Neural progenitor cell (in vitro differentiated cells): ENCODE data around the gene PTPRG. TPM values are rescaled to one million over a fixed set of nuclear protein-coding genes. Genes with fewer than 3 reads are reported as not detected.

Source experiments
- DNase-seq: peaks from one replicate; pipeline ENCODE4 v3.0.0-alpha.2; 2016; ENCODE audit warnings: low spot score
- H2AFZ ChIP-seq: fragments of 200-600 bp; sonication (generic); replicated peaks from 2 replicates; pipeline ENCODE4 v1.6.1; 2016; ENCODE audit warnings: antibody characterized with exemption
- H3F3A ChIP-seq: fragments of 200-600 bp; sonication (generic); 2 replicates; pipeline ENCODE4 v1.6.1; 2016; ENCODE audit warnings: antibody characterized with exemption, low read depth
- H3K27ac ChIP-seq: fragments of 200-600 bp; sonication (generic); 2 replicates; pipeline ENCODE4 v1.5.1; 2016; ENCODE audit warnings: mild to moderate bottlenecking
- H3K27me3 ChIP-seq: fragments of 200-600 bp; sonication (generic); 2 replicates; pipeline ENCODE4 v1.6.1; 2016; ENCODE audit warnings: mild to moderate bottlenecking, moderate library complexity
- H3K36me3 ChIP-seq: fragments of 200-600 bp; sonication (generic); 2 replicates; pipeline ENCODE4 v1.5.1; 2016
- H3K4me1 ChIP-seq: fragments of 200-600 bp; sonication (generic); 2 replicates; pipeline ENCODE4 v1.6.1; 2016; ENCODE audit warnings: mixed run types
- H3K4me2 ChIP-seq: fragments of 200-600 bp; sonication (generic); 2 replicates; pipeline ENCODE4 v1.6.1; 2016
- H3K4me3 ChIP-seq: fragments of 200-600 bp; sonication (generic); 2 replicates; pipeline ENCODE4 v1.5.1; 2016
- H3K79me2 ChIP-seq: fragments of 200-600 bp; sonication (generic); 2 replicates; pipeline ENCODE4 v1.6.1; 2016; ENCODE audit warnings: low read depth
- H3K9ac ChIP-seq: fragments of 200-600 bp; sonication (generic); 2 replicates; pipeline ENCODE4 v1.6.1; 2016
- H3K9me3 ChIP-seq: fragments of 200-600 bp; sonication (generic); 2 replicates; pipeline ENCODE4 v1.5.1; 2016; ENCODE audit warnings: low read depth
- H4K20me1 ChIP-seq: fragments of 200-600 bp; sonication (generic); 2 replicates; pipeline ENCODE4 v1.6.1; 2016; ENCODE audit warnings: low read depth
- H3K27ac Mint-ChIP-seq: 3 replicates; pipeline ENCODE4 v1.8.0; 2021; ENCODE audit warnings: mixed read lengths
- H3K27me3 Mint-ChIP-seq: 2 replicates; pipeline ENCODE4 v1.8.0; 2022; ENCODE audit warnings: low read depth, mild to moderate bottlenecking, inconsistent platforms, moderate library complexity, mixed read lengths; ENCODE audit not compliant: insufficient read depth
- H3K36me3 Mint-ChIP-seq: 3 replicates; pipeline ENCODE4 v1.8.0; 2021; ENCODE audit warnings: mixed read lengths
- H3K4me1 Mint-ChIP-seq: 3 replicates; pipeline ENCODE4 v1.8.0; 2021; ENCODE audit warnings: mixed read lengths
- H3K4me3 Mint-ChIP-seq: 3 replicates; pipeline ENCODE4 v1.8.0; 2021; ENCODE audit warnings: mild to moderate bottlenecking, moderate library complexity, mixed read lengths
- H3K9me3 Mint-ChIP-seq: 3 replicates; pipeline ENCODE4 v1.8.0; 2020; ENCODE audit warnings: mixed read lengths
- CTCF ChIP-seq: fragments of 200-600 bp; sonication (generic); IDR thresholded peaks from 2 replicates; pipeline ENCODE4 v1.5.1; 2017; ENCODE audit warnings: antibody characterized with exemption, mild to moderate bottlenecking
- EZH2 ChIP-seq: fragments of 200-600 bp; sonication (generic); IDR thresholded peaks from 2 replicates; pipeline ENCODE4 v1.6.1; 2017; ENCODE audit warnings: antibody characterized with exemption, mild to moderate bottlenecking, moderate library complexity
- EZH2phosphoT487 ChIP-seq: fragments of 200-600 bp; sonication (generic); IDR thresholded peaks from 2 replicates; pipeline ENCODE4 v1.6.1; 2017; ENCODE audit warnings: antibody characterized with exemption
- total RNA-seq: library from RNA; depleted of rRNA; stranded (reverse); fragments of >200 nt; gene quantifications from 2 replicates; pipeline ENCODE4 v1.2.3, GENCODE V29; 2015; ENCODE audit warnings: low replicate concordance

Gene PTPRG
- total RNA-seq, 1 donor from 2014 or later = 65.3 TPM

GRCh38 chr3:61575893-61576292 lies 14.5 kb downstream of the PTPRG start:
- Histone ChIP-seq H3K4me1 (peaks cover 25% of the 10 kb centered on the region), H3K79me2 (peaks cover 100% of the 10 kb centered on the region), H3K27me3 (no peaks in the 10 kb centered on the region), H3K9me3 (no peaks in the 10 kb centered on the region), H3K9ac (no peak overlapping the region), H3K4me3 (no peak overlapping the region), H3K27ac (no peak overlapping the region), H2AFZ (no peak overlapping the region), H3K36me3 (no peaks in the 10 kb centered on the region), H3F3A (peaks cover 3% of the 10 kb centered on the region), H4K20me1 (peaks cover 94% of the 10 kb centered on the region), H3K4me2 (no peak overlapping the region)
- DNase-seq = no peak
- peaks cover 3% of the 10 kb centered on the region for H3K4me1 Mint-ChIP-seq
- no peak overlapping the region for H3K27ac Mint-ChIP-seq
- peaks cover 4% of the 10 kb centered on the region for H3K9me3 Mint-ChIP-seq
- TF ChIP-seq CTCF (no peak), EZH2 (no peak), EZH2phosphoT487 (no peak)
- H3K36me3 Mint-ChIP-seq = peaks cover 21% of the 10 kb centered on the region
- H3K27me3 Mint-ChIP-seq = no peaks in the 10 kb centered on the region
- no peak overlapping the region for H3K4me3 Mint-ChIP-seq

GRCh38 chr3:61577760-61578159 lies 16.4 kb downstream of the PTPRG start:
- H3K4me3 ChIP-seq = no peak overlapping the region
- DNase-seq = no peak
- no peaks in the 10 kb centered on the region for H3K9me3 ChIP-seq
- H3K9ac ChIP-seq = no peak overlapping the region
- Mint-ChIP-seq H3K4me1 (peaks cover 8% of the 10 kb centered on the region), H3K36me3 (peaks cover 20% of the 10 kb centered on the region), H3K4me3 (no peak overlapping the region), H3K27ac (no peak overlapping the region), H3K9me3 (peaks cover 4% of the 10 kb centered on the region), H3K27me3 (peaks cover 6% of the 10 kb centered on the region)
- H3K27ac ChIP-seq = no peak overlapping the region
- H2AFZ ChIP-seq = no peak overlapping the region
- no peak for TF ChIP-seq EZH2phosphoT487
- TF ChIP-seq EZH2 = no peak
- no peak for TF ChIP-seq CTCF
- H3K27me3 ChIP-seq = no peaks in the 10 kb centered on the region
- H3K4me2 ChIP-seq = no peak overlapping the region
- peaks cover 94% of the 10 kb centered on the region for H4K20me1 ChIP-seq
- H3K4me1 ChIP-seq = peaks cover 26% of the 10 kb centered on the region
- peaks cover 100% of the 10 kb centered on the region for H3K79me2 ChIP-seq
- no peaks in the 10 kb centered on the region for H3K36me3 ChIP-seq
- peaks cover 8% of the 10 kb centered on the region for H3F3A ChIP-seq

- H3F3A ChIP-seq = peaks cover 8% of the 10 kb centered on the region
- peaks cover 97% of the 10 kb centered on the region for H4K20me1 ChIP-seq
- peak; percentile 39 for DNase-seq
- TF ChIP-seq CTCF = no peak
- no peak for TF ChIP-seq EZH2phosphoT487
- TF ChIP-seq EZH2 = no peak
- H3K4me1 Mint-ChIP-seq = peaks cover 8% of the 10 kb centered on the region
- peaks cover 26% of the 10 kb centered on the region for H3K4me1 ChIP-seq
- no peak overlapping the region for H3K4me3 ChIP-seq
- H3K9me3 ChIP-seq = no peaks in the 10 kb centered on the region
- no peaks in the 10 kb centered on the region for H3K36me3 ChIP-seq
- no peak overlapping the region for H3K27ac ChIP-seq
- H3K27me3 Mint-ChIP-seq = peaks cover 6% of the 10 kb centered on the region
- no peak overlapping the region for H2AFZ ChIP-seq
- peaks cover 20% of the 10 kb centered on the region for H3K36me3 Mint-ChIP-seq
- no peak overlapping the region for H3K4me3 Mint-ChIP-seq
- H3K27ac Mint-ChIP-seq = peak overlapping the region; percentile 78
- H3K9me3 Mint-ChIP-seq = peaks cover 4% of the 10 kb centered on the region
- H3K79me2 ChIP-seq = peaks cover 100% of the 10 kb centered on the region
- H3K9ac ChIP-seq = no peak overlapping the region
- no peaks in the 10 kb centered on the region for H3K27me3 ChIP-seq
- H3K4me2 ChIP-seq = peak overlapping the region; percentile 3
Observed at GRCh38 chr3:61578667-61579367, 17.4 kb downstream of the PTPRG start.
